ENCODE results near the gene GABRD. TPM values are rescaled to one million over a fixed set of nuclear protein-coding genes. Genes with fewer than 3 reads are reported as not detected.

The GABRD gene
- total RNA-seq, 2 donors from 2014 or later = not detected

GRCh38 chr1:2070016-2070415, 50.9 kb downstream of the GABRD start:
- Histone ChIP-seq H3K9me3 (peaks cover 5% of the 10 kb centered on the region), H3K36me3 (no peaks in the 10 kb centered on the region), H3K27ac (no peak overlapping the region), H3K27me3 (replicated peaks; ENCODE audit: insufficient read depth) (no peaks in the 10 kb centered on the region), H3K4me1 (ENCODE audit: control insufficient read depth in 1 of 2, low read depth in 2 of 2) (peaks cover 0 to 7% of the 10 kb centered on the region in 2 donors), H3K4me3 (no peak overlapping the region)
- ATAC-seq (ENCODE audit: insufficient number of reproducible peaks, low FRiP score, low read depth) (no peak), DNase-seq (ENCODE audit: low spot score) (no peak)
- no peak for TF ChIP-seq CTCF (IDR thresholded peaks at IDR 0.05)

- no peaks in the 10 kb centered on the region for H3K9me3 ChIP-seq
- TF ChIP-seq CTCF (IDR thresholded peaks at IDR 0.05) = no peak
- H3K4me1 ChIP-seq (ENCODE audit: control insufficient read depth in 1 of 2, low read depth in 2 of 2) = peaks cover 0 to 7% of the 10 kb centered on the region in 2 donors
- ATAC-seq (ENCODE audit: insufficient number of reproducible peaks, low FRiP score, low read depth) (no peak), DNase-seq (ENCODE audit: low spot score) (no peak)
- no peak overlapping the region for H3K27ac ChIP-seq
- H3K4me3 ChIP-seq = no peak overlapping the region
- no peaks in the 10 kb centered on the region for H3K27me3 ChIP-seq (replicated peaks; ENCODE audit: insufficient read depth)
- H3K36me3 ChIP-seq = no peaks in the 10 kb centered on the region
Measured at GRCh38 chr1:2070800-2071530, 51.8 kb downstream of the GABRD start.

- H3K27me3 ChIP-seq (replicated peaks; ENCODE audit: insufficient read depth) = no peaks in the 10 kb centered on the region
- TF ChIP-seq CTCF (IDR thresholded peaks at IDR 0.05) = no peak
- no peaks in the 10 kb centered on the region for H3K36me3 ChIP-seq
- H3K4me3 ChIP-seq = no peak overlapping the region
- H3K4me1 ChIP-seq (ENCODE audit: control insufficient read depth in 1 of 2, low read depth in 2 of 2) = peaks cover 0 to 7% of the 10 kb centered on the region in 2 donors
- no peak for ATAC-seq (ENCODE audit: insufficient number of reproducible peaks, low FRiP score, low read depth)
- no peak for DNase-seq (ENCODE audit: low spot score)
- H3K9me3 ChIP-seq = no peaks in the 10 kb centered on the region
- H3K27ac ChIP-seq = no peak overlapping the region
Measured at GRCh38 chr1:2072109-2072806, 53.1 kb downstream of the GABRD start.

GRCh38 chr1:2072891-2073290, 53.7 kb downstream of the GABRD start:
- no peak for ATAC-seq (ENCODE audit: insufficient number of reproducible peaks, low FRiP score, low read depth)
- peaks cover 5% of the 10 kb centered on the region for H3K9me3 ChIP-seq
- DNase-seq (ENCODE audit: low spot score) = no peak

More at GRCh38 chr1:2072891-2073290, 53.7 kb downstream of the GABRD start:
- no peaks in the 10 kb centered on the region for H3K36me3 ChIP-seq
- peaks cover 0 to 7% of the 10 kb centered on the region in 2 donors for H3K4me1 ChIP-seq (ENCODE audit: control insufficient read depth in 1 of 2, low read depth in 2 of 2)
- H3K27me3 ChIP-seq (replicated peaks; ENCODE audit: insufficient read depth) = no peaks in the 10 kb centered on the region
- TF ChIP-seq CTCF (IDR thresholded peaks at IDR 0.05) = no peak
- no peak overlapping the region for H3K4me3 ChIP-seq
- no peak overlapping the region for H3K27ac ChIP-seq

Measured in thoracic aorta (tissue), 2 donors.